Measurements from ENCODE around the gene INPP4A. TPM values are rescaled to one million over a fixed set of nuclear protein-coding genes. Genes with fewer than 3 reads are reported as not detected.
"Not testable (repeated sequence)": the region's sequence is repeated elsewhere in the genome, so short reads cannot be mapped to it uniquely, and the experiment has no call there.

The INPP4A gene
- total and polyA plus RNA-seq, 10 of the 15 experiments (the other 5 are each of a cell fraction or from before 2014, with no cell fraction given) = 4.7 to 62.3 (median 36.9) TPM

- TF ChIP-seq ZZZ3 (IDR thresholded peaks at IDR 0.05; ENCODE audit: control insufficient read depth, insufficient read length, low read depth) (no peak), ATF7 (IDR thresholded peaks at IDR 0.05; ENCODE audit: low read depth) (no peak), NFYB (IDR thresholded peaks at IDR 0.05; ENCODE audit: insufficient read depth, low read depth, low read length) (no peak), RB1 (IDR thresholded peaks at IDR 0.05; ENCODE audit: borderline replicate concordance) (no peak), SUPT20H (IDR thresholded peaks at IDR 0.05; ENCODE audit: borderline replicate concordance, control insufficient read depth, low read depth, low read length) (no peak), ZNF384 (IDR thresholded peaks at IDR 0.05; ENCODE audit: borderline replicate concordance, low read depth, low read length) (no peak), CHD1 (IDR thresholded peaks at IDR 0.05; ENCODE audit: low read depth, low read length) (no peak)
These were observed 11.2 kb upstream of the INPP4A start (continued) for GRCh38 chr2:98433363-98433964.

- H3K4me2 ChIP-seq (ENCODE audit: control insufficient read depth, insufficient read depth) = no peak overlapping the region
- no peak overlapping the region for H3K4me3 ChIP-seq
- ChIA-PET POLR2A (no interaction called here), RAD21 (ENCODE audit: unreplicated experiment) (no interaction called here), CTCF (interaction anchor here (0.6 kb wide), 1 partner anchor 53 kb away, joined by 3 read pairs; no protein-coding TSS in a partner anchor), SMC1A (ENCODE audit: uncharacterized antibody, unreplicated experiment) (interaction anchor here (1.1 kb wide), 1 partner anchor 26 kb away, joined by 3 read pairs; no protein-coding TSS in a partner anchor)
- H3K27me3 ChIP-seq (replicated peaks in 1 of 2; ENCODE audit: control insufficient read depth in 2 of 2, insufficient read depth in 2 of 2, low read length in 1 of 2) = no peaks in the 10 kb centered on the region
- H3K36me3 ChIP-seq (ENCODE audit: control insufficient read depth in 2 of 2, insufficient read depth in 2 of 2, low read length in 1 of 2) = no peaks in the 10 kb centered on the region
- no peak overlapping the region for H3K9ac ChIP-seq (ENCODE audit: control insufficient read depth, insufficient read depth, low read length)
- BruUV-seq (replicated peaks) = no TSS peak
- TF ChIP-seq SPI1 (IDR thresholded peaks at IDR 0.05; ENCODE audit: borderline replicate concordance, insufficient read depth, low read depth, low read length) (no peak), HCFC1 (IDR thresholded peaks at IDR 0.05; ENCODE audit: low read length) (no peak), RELB (IDR thresholded peaks at IDR 0.05; ENCODE audit: low read depth) (no peak), SMARCA5 (IDR thresholded peaks at IDR 0.05) (no peak), DPF2 (IDR thresholded peaks at IDR 0.05) (no peak)
- ATAC-seq (no peak), DNase-seq (ENCODE audit: low read depth, low spot score) (no peak), FAIRE-seq (no peak)
- no peak overlapping the region for H2AFZ ChIP-seq (ENCODE audit: control insufficient read depth, low read depth, low read length)
- H4K20me1 ChIP-seq (ENCODE audit: control insufficient read depth, insufficient read depth) = no peaks in the 10 kb centered on the region
- intact Hi-C loops (cut with micrococcal nuclease; ENCODE audit: unreplicated experiment) = no loop called here
- WGBS (ENCODE audit: insufficient coverage, insufficient replicate concordance, low lambda C conversion rate, missing lambda C conversion rate) = 2% methylated on average over 3 of the region's 3 CpGs
- in situ Hi-C loops (cut with MboI) = no loop called here
- no peak overlapping the region for H3K27ac ChIP-seq (ENCODE audit: control insufficient read depth, insufficient read depth)
- no peaks in the 10 kb centered on the region for H3K79me2 ChIP-seq (ENCODE audit: control insufficient read depth, insufficient read depth, low read length)
- peaks cover 5% of the 10 kb centered on the region; the same call in 2 of the 3 replicates for H3K9me3 ChIP-seq (replicated peaks; ENCODE audit: control insufficient read depth, insufficient read depth, low read length)
- peaks cover 9% of the 10 kb centered on the region for H3K4me1 ChIP-seq (ENCODE audit: control insufficient read depth, insufficient read depth, low read length)
These were observed 10.2 kb upstream of the INPP4A start for GRCh38 chr2:98434492-98434891.

GRCh38 chr2:98435670-98436069 lies 9.0 kb upstream of the INPP4A start:
- RAD21 ChIA-PET (ENCODE audit: unreplicated experiment); H3K36me3 ChIP-seq (ENCODE audit: control insufficient read depth in 2 of 2, insufficient read depth in 2 of 2, low read length in 1 of 2); ATAC-seq; H3K27me3 ChIP-seq (replicated peaks in 1 of 2; ENCODE audit: control insufficient read depth in 2 of 2, insufficient read depth in 2 of 2, low read length in 1 of 2); H3K79me2 ChIP-seq (ENCODE audit: control insufficient read depth, insufficient read depth, low read length); SMC1A ChIA-PET (ENCODE audit: uncharacterized antibody, unreplicated experiment); DNase-seq (ENCODE audit: low read depth, low spot score); FAIRE-seq; intact Hi-C loops (cut with micrococcal nuclease; ENCODE audit: unreplicated experiment); in situ Hi-C loops (cut with MboI); H3K4me2 ChIP-seq (ENCODE audit: control insufficient read depth, insufficient read depth); POLR2A ChIA-PET; H3K9ac ChIP-seq (ENCODE audit: control insufficient read depth, insufficient read depth, low read length); H3K27ac ChIP-seq (ENCODE audit: control insufficient read depth, insufficient read depth); H3K4me1 ChIP-seq (ENCODE audit: control insufficient read depth, insufficient read depth, low read length); BruUV-seq (replicated peaks); CTCF ChIA-PET; H3K4me3 ChIP-seq; H2AFZ ChIP-seq (ENCODE audit: control insufficient read depth, low read depth, low read length); H4K20me1 ChIP-seq (ENCODE audit: control insufficient read depth, insufficient read depth): not testable (repeated sequence)
- WGBS (ENCODE audit: insufficient coverage, insufficient replicate concordance, low lambda C conversion rate, missing lambda C conversion rate) = 56% methylated on average over 4 of the region's 4 CpGs
- peaks cover 15% of the 10 kb centered on the region; the same call in 2 of the 3 replicates for H3K9me3 ChIP-seq (replicated peaks; ENCODE audit: control insufficient read depth, insufficient read depth, low read length)

All from GM12878 (cell line).